NCI-H146 (cell line): ENCODE results near the gene WDR5.

Experiments
- DNase-seq: peaks from one replicate; lab custom pipeline; 2025; lab: John Stamatoyannopoulos, UW

The WDR5 gene

DNA sequence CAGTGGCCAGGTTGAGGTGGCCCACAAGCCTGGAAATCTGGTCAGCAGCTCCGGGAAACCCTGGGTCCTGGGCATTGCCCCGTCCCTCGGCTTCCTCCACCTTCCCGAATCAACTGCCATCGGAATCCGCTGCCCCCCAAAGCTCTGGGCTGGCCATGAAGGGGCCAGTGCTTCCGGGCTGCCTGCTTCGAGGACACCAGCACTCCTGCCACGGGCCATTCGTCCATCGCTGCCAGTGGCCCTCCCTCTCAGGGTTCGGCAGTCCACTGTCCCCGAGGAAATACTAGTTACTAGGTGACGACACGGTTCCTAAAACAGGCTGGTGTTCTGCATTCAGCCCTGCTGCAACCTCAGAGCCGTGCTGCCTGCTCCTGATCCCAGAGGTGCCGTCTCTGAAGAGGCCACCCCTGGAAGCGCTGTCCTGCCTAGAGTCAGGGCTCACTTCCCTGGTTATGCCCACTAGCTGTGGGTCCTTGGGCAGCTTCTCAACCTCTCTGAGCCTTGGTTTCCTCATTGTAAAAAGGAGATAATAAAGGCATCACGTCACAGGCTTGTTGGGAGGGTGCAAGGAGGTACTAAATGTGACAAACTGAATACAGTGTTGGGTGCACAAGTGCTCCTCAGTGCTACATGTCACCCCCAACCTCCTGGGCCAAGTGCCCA is 3.5 kb upstream of the WDR5 start:
- no peak for DNase-seq

DNA sequence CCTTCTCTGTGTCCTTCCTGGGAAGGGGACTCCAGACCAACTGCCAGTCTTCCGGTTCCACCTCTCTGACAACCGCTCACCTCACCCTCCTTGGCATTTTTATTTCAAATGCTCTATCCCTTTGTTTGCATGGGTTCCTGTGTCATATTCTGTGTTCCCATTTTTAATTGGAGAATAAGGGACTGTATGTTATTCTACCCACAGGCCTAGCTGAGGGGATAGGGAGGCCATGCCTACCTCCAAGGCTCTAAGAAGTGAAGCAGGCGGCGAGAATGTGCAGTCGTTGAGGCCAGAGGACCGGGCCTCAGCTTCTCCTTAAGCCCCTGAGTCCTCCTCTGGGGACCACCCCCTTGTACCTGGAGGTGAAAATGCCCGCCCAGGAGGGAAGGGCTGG is 936 bp upstream of the WDR5 start:
- DNase-seq, result no peak

DNA sequence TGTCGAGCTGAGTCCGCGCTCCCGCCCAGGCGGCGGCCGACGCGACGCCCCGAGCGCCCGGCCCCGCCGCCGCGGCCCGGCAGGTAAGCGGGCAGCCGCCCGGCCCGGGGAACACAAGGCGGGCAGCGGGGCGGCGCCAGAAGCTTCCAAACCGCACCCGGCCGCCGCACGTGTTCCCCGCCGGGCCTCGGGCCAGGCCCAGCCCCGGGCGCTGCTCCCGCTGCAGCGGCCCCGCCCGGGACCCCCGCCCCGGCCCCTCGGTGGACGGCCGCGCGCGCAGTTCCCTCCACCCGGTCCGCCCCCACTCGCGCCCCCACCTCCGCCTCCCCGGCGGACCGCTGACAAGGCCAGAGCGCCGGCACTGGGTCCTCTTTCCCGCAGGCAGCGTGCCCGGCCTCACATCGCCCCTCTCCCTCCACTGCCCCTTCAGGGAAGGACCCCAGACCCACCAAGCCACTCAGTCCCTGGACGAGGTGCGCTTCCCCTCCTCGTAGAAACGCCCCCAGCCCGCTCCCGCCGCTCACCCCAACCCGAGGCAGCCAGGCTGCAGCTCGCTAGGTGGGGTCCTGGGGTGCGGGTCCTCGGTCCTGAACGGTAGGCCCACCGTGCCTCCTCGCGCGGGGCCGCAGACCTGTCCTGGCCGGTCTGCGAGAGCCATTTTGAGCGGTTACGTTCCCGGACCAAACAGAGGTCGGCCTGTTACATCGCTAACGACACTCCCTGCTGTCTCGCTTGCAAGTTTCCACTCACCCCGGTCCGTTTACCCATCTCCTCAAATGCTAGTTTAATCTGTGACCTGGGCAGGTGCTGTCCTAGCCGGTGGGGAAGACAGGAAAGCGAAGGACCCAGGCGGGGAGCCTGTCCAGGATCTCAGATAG is 475 bp downstream of the WDR5 start:
- peak; percentile 29 for DNase-seq

DNA sequence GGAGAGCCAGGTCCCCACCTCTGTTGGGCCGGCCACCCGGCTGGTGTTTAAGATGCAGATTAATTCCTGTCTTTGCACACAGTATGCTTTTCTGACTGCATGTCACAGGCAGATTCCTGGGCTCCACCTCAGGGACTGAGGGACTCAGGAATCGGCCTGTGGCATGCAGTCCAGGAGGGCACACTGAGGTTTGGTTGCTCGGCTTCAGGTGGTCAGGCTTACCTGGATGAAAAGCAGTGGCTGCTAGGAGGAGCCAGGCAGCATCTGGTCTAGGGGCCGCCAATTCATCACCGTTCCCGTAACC is 1.1 kb downstream of the WDR5 start:
- DNase-seq, result no peak

DNA sequence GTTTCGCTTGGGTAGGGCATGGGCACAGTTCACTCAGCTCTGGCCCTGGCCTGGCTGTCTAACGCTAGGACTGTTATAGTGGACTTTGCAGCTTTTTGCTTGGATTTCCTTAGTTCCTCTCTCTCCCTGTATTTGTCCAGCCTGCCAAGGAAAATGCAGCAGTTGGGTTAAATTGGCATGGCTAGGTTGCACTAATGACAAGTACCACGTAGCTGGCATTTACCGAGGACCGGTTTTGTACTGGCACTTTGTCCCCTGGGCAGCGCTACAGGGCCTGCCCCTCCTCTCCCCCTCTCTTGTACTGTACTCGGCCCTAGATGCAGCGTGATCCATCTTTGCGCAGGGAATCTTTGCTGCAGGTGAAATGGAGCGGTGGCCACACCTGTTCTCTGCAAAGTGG is 2.4 kb downstream of the WDR5 start:
- DNase-seq, result no peak

DNA sequence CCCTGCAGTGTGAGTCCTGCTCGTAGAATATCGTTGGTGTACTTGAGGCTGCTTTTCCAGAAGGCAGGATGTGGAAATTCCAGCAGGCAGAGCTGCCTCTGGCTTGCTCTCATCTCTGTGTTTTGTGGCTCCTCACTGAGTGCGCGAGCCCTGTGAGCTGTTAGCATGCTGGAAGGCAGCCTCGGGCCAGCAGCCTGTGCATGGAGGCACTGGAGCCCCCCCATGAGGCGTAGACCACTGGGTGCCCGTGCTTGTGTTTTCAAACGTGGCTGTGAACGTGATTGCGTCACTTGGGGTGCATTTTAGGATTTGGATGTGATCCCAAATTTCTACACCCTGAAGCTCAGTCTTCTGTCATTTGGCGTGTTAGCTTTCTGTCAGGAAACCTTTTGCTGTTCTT is 3.2 kb downstream of the WDR5 start:
- DNase-seq, result no peak

DNA sequence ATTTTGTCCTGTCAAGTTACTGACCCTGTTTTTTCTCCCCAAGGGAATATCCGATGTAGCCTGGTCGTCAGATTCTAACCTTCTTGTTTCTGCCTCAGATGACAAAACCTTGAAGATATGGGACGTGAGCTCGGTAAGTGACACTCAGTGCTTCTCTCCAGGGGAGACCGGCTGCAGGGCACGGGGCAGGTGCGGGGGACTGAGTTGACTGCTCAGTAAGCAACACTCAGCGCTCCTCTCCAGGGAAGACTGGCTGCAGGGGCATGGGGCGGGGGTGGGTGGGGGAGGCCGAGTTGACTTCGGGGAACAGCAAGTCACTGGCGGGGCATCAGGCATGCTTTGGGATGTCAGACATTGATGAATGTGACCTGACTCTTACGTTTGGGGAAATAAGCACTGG is 6.0 kb downstream of the WDR5 start:
- DNase-seq, result no peak

DNA sequence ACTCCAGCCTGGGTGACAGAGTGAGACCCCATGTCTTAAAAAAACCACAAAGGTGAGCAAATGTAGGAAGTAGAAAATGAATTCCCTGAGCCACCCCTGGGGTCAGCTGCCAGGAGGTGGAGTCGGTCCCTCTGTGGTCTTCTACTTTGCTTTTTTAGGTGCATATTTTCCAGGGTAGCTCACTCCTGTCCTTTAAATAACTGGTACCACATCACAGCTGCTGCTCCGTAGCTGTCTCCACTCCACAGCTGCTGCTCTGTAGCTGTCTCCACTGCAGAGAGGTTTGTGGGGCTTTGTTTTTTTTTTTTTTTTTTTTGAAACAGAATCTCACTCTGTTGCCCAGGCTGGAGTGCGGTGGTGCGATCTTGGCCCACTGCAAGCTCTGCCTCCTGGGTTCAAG is 8.9 kb downstream of the WDR5 start:
- no peak for DNase-seq

DNA sequence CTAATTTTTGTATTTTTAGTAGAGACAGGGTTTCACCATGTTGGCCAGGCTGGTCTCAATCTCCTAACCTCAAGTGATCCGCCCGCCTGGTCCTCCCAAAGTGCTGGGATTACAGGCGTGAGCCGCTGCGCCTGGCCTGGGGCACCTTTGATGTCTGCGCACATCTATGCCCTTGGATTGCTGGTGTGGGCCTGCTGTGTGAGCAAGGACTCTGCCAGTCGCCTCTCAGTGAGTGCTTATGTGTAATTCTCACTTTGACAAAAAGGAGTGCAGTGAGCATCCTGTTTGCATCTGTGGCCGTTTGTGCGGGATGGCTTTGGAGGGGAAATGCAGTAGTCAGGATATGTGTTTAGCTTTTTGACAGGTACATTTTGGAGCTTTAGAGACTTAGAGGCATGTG is 9.4 kb downstream of the WDR5 start:
- DNase-seq, result no peak

DNA sequence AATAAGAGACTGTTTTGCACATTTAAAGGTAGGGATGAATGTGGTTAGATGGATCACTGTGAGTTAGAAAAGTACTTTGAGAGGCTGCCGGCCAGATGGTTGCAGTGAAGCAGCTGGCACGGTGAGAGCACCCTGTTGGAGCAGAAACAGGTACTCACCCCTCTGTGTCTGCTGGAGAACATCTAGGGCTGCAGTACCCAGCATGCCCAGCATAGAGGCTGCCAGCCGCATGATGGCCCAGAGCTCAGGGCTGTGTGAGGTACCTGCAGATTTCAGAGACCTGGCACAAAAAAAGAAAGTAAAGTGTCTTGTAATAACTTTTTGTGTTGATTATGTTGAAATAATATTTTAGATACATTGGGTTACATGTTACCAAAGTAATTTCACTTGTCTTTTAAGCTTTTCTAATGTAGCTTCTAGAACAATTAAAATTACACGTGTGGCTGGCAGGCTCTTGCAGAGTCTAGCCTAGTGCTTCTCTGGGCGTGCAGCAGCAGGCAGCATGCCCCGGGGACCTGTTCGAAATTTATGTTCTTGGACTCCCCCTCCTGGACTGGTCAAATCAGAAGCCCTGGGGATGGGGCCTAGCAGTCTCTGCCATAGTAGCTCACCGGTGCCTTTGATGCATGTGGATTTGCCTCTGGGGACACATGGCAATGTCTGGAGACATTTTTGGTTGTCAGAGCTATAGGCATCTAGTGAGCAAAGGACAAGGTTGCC is 11.1 kb downstream of the WDR5 start:
- no peak for DNase-seq

DNA sequence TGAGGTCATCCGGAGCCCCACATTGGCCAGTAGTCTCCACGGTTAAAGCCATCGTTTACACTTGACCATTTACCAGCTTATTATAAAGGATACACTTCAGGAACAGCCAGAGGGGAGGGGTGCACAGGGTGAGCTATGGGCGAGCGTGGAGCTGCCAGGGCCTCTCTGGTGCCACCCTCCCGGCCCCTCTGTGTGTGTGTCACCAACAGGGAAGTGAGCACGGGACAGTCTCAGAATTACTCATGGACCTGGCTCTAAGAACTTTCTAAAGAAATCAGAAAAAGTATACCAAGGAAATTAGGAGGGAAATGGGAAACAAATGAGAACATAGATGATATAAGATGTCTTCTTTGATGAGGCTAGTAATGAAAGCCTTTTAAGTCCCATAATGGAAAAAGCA is 13.5 kb downstream of the WDR5 start:
- no peak for DNase-seq

DNA sequence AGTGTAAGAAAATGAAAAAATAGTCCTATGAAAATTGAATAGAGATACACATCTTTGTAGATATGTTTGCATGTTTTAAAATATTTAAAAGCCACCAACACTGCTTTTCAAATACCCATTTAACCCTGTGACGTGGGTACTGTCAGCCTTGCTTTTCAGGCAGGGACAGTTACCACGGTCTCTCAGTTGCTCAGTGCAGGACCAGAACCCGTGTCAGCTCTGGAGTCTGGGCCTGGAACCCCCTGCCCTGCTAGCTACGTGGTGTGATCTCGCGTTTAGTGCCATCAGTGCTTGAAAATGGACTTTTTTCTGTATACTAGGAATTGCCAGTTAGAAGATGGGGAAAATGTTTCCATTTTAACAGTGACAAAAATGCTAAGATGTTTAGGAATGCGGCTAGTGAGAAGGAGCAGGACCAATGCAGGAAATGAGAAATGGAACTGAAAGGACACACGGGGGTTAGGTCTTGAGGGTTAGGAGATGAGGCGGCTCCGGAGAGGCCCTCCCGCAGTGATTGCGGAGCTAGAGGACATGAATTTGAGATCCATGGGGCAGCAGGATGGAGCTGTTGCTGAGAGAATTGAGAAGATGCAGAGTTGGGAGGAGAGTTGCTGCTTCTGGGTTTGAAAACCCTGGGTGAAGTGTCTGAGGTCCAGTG is 14.8 kb downstream of the WDR5 start:
- DNase-seq, result no peak

DNA sequence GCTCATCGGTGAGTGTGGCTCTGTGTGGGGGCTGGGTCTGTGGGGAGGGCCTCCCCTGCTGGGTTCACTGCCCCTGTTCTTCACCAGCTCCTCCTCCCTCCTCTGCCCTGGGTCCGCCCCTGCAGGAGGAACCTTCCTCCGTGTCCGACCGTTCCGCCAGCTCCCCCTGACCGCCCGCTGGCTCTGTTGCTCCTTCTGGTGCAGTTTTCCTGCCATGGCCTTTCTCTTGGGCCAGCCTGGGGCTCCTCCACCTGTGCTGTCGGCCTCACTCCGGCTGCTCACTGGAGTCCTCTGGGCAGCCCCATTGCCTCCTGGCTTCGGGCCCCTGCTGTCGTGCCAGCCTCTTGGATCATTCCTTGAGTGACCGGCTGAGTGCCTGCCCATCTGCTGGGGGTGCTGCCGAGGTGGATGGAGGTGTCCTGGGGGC is 16.2 kb downstream of the WDR5 start:
- no peak for DNase-seq

DNA sequence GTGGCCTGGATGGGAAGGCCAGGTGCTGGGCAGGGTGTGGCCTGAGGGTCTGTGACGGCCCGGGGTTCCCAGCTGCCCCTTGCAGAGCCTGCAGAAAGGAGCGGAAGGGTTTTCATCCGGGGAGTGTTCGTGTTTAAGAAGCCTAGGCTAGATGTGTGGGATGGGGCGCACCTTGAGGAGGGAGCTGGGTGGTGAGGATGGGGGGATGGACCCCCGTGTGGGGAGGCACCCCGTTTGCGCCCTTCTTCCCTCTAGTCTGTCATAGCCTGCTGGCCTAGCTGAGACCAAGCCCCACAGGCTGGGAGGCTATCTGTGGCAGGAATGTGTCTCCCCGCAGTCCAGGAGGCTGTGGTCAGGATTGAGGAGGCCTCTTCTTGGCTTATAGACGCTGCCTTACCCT is 16.6 kb downstream of the WDR5 start:
- no peak for DNase-seq

DNA sequence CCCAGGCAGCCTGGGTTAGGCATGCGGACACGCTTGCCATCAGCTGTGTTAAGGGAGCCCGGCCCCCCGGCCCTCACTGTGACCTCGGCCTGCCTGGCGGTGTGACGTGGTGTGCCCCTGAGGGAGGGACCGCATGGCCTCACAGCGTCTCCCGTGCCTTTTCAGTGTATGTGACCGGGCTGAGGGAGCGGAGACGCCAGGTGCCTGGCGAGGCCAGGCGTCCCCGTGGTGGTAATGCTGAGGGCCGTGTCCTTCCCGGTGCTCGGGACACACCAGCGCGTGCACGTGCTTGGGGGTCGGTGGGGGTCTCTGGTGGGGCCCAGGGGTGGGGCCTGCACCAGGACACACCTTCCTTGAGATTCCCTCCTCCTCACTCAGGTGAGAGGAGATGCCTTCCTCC is 17.6 kb downstream of the WDR5 start:
- no peak for DNase-seq

DNA sequence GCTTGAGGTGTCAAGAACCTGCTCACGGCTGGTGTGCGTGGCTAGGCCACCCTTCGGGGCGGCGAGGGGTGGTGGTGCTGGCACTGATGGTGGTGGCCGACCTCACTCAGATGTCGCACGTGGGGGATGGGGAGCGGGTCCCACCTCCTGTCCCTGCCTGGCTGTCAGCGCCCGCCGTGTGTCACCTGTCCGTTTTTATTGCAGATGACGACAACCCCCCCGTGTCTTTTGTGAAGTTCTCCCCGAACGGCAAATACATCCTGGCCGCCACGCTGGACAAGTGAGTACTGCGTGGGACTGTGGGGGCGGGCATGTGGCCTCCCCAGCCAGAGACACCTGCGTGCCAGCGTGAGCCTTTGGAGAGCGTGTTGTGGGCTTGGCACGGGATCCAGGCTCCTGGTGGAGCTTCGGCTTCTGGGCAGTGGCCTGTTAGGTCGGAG is 18.4 kb downstream of the WDR5 start:
- no peak for DNase-seq

DNA sequence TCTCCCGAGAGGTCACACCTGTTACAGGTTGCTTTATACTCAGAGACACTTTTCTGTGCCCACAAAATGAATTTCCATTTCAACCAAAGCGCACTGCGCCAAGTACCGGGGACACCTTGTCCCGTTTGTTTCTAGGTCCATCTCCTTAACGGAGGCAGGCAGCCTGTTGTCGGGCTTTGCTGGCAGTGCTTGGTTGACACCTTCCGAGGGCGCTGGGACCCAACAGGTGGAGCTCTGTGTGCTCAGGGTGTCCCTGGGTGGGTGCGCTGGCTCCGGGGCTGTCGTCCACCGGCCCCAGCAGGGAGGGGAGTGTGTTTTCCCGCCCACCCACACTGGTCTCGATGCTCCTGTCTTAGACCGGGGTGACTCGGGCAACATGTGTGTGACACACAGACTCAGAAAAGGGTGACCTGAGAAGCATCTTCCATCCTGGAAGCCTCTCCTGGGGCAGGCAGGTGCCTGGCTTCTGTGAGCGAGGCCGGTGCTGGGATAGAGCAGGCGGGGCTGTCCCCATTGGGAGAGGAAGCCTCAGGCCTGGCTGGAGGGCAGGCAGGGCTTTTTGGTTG is 20.0 kb downstream of the WDR5 start:
- DNase-seq, result no peak

DNA sequence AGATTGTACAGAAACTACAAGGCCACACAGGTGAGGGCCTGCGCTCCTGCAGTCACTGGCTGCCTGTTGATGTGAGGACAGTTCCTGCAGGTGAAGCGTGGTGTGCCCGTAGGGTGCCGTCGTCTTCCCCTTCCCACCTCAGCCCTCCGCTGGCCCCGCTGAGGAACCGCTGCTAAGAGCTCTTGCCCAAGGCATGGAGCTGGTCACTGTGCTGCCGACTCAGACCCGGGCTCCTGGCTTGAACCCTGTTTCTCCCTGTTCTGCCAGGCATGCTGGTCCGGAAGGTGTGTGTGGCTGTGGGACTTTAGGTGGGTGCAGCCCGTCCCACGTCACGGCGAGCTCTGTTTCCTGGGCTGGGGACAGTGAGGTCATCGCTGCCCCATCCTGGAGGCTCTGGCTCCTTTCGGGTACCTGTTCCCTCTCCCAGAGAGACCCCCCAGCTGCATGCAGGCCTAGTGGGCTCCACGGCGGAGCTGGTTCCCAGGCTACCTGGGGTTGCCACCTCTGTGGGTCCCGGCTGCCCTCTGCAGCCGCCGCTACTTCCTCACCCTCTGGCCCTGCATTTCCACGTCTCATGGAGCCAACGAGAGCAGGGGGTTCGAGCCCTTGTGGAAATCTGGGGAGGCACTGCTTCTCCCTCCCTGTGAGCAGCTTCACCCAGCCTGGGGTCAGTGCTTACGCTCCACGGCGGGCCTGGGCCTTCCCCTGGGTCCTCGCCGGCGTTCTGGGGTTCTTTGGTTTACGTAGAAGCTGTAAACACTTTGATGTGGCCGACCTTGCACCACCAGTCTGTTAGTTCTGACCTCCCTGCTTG is 20.9 kb downstream of the WDR5 start:
- no peak for DNase-seq

DNA sequence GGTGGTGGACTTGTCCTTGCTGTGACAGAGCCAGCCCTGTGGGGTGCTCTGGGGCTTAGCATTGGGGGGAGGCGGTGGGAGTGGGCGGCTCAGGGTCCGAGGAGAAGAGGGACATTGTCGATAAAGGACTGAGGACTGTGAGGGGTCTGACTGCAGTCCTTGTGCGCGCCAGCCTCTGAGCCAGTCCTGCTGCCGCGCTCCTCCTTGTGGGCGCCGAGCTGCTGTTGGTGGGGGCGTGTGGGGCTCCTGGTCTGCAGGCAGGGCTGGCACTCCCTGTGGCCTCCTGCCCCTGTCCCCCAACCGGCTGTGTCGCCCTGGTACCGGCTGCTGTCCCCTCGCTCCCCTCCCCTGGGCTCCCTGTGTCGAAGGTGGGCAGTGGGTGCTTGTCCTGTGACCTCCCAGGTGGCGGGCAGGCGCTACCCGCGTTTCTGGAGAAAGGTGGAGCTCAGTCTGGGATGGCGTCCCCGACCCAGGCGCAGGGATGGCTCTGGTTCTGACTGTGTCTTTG is 21.6 kb downstream of the WDR5 start:
- DNase-seq, result no peak

DNA sequence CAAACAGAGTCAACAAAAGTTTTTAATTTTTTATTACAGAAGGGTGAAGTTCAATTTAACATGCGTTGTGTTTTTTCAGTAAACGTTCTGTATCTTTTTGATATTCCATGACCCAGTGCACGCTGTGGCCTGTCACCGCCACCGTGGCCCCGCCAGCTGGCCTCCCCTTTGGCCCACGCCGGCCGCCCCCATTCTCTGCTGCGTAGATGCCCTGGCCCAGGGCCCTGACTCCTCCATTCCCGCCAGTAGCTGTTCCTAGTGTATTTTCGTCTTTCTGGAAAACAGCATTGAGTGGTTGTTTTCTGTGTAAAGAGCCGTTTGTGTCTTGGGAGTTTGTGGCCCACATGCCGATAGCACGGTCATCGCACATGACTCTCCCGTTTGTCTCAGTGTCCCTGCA is 22.4 kb downstream of the WDR5 start:
- no peak for DNase-seq

DNA sequence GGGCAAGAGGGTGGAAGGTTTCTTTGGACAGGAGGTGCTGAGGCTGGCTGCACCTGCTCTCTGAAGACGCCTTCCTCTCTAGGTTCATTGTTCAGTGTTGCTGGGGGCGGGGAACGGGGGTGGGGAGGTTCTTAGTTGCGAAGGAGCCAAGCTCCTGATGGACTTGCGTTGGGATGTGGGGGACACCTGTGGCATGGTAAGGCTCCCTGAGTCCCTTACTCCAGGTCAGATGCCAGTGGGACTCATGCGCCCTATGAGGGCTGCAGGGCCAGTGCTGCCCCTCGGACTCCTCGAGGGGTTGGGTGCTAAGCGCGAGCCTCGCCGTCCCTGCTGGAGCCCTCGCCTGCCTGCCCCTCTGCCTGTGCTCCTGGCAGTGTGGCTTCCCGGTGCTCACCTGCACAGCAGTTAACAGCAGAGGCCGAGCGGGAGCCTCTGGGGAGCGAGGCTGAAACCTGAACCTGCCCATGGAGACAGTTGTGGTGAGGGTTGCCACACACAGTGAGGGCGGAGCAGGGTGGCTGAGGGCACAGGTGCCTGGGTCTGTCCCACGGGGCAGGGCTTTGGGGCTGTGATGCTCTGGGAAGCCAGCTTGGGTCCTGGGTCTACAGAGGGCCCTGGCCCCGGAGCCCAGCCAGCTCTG is 23.0 kb downstream of the WDR5 start:
- no peak for DNase-seq
